DOHH2 (cell line): ENCODE data around the gene MAPK11.

ENCODE experiments used
- CTCF ChIP-seq: fragments of 200-600 bp; sonication (generic); IDR thresholded peaks from one replicate; pipeline ENCODE4 v1.5.1; 2014; ENCODE audit warnings: antibody characterized with exemption, mild to moderate bottlenecking, low read depth, low read length; ENCODE audit not compliant: poor library complexity, severe bottlenecking
- EZH2phosphoT487 ChIP-seq: fragments of 200-600 bp; sonication (generic); IDR thresholded peaks from 2 replicates; pipeline ENCODE4 v1.6.1; 2017; ENCODE audit warnings: borderline replicate concordance, mild to moderate bottlenecking, antibody characterized with exemption, low read length, moderate library complexity, mixed read lengths

- no peak for TF ChIP-seq CTCF
- no peak for TF ChIP-seq EZH2phosphoT487
Measured at GRCh38 chr22:50277761-50278160, 7.6 kb upstream of the MAPK11 start.
